SK-N-SH (cell line): Measurements from ENCODE around the gene PMVK. TPM values are rescaled to one million over a fixed set of nuclear protein-coding genes. Genes with fewer than 3 reads are reported as not detected.

Experiments
- CTCF ChIA-PET: fragments of 300-600, 350-600 bp; formaldehyde crosslinking; extraction: SDS; loops from one replicate; lab custom pipeline; 2021; lab: Yijun Ruan, JAX
- POLR2A ChIA-PET: fragments of 350-600 bp; sonication (Branson Sonifier 250); formaldehyde crosslinking; extraction: SDS; loops from one replicate; lab custom pipeline; 2020; ENCODE audit warnings: antibody characterized with exemption, inconsistent platforms; lab: Yijun Ruan, JAX
- DNase-seq: peaks from one replicate; pipeline ENCODE4 v3.0.0; 2012
- H2AFZ ChIP-seq: fragments of 200-600 bp; sonication (generic); 2 replicates; pipeline ENCODE4 v1.8.1; 2016; ENCODE audit warnings: antibody characterized with exemption, mild to moderate bottlenecking, low read depth
- H3F3A ChIP-seq: fragments of 200-600 bp; sonication (generic); replicated peaks from 2 replicates; pipeline ENCODE3; 2016; ENCODE audit warnings: antibody characterized with exemption, mild to moderate bottlenecking; ENCODE audit not compliant: insufficient read depth
- H3K27ac ChIP-seq, 2 experiments: fragments of 200-500 bp in 1 of 2; fragments of 200-600 bp in 1 of 2; sonication (Bioruptor generic) in 1 of 2; sonication (generic), shearing (Covaris generic) in 1 of 2; 2 replicates each; pipeline versions ENCODE4 v1.5.1 to v1.6.1; 2014 to 2016; ENCODE audit warnings: low read depth in 2 of 2, inconsistent platforms in 1 of 2, low read length in 1 of 2, mild to moderate bottlenecking in 1 of 2, mixed read lengths in 1 of 2
- H3K27me3 ChIP-seq: fragments of 200-600 bp; sonication (generic), shearing (Covaris generic); 2 replicates; pipeline ENCODE4 v1.6.1; 2016; ENCODE audit warnings: mixed run types; ENCODE audit not compliant: insufficient read depth
- H3K36me3 ChIP-seq, 2 experiments: fragments of 200-500 bp in 1 of 2; fragments of 200-600 bp in 1 of 2; sonication (Bioruptor generic) in 1 of 2; sonication (generic) in 1 of 2; replicated peaks in 1 of 2; 2 replicates each; pipeline versions ENCODE3 to v1.5.1; 2014 to 2016; ENCODE audit warnings: low read length in 1 of 2, mild to moderate bottlenecking in 1 of 2; ENCODE audit not compliant: insufficient read depth in 2 of 2, control insufficient read depth in 1 of 2
- H3K4me1 ChIP-seq, 2 experiments: fragments of 200-500 bp in 1 of 2; fragments of 200-600 bp in 1 of 2; sonication (Bioruptor generic) in 1 of 2; sonication (generic), shearing (Covaris generic) in 1 of 2; 2 replicates each; pipeline versions ENCODE4 v1.5.1 to v1.6.1; 2014 to 2016; ENCODE audit warnings: low read depth in 1 of 2, low read length in 1 of 2, mixed run types in 1 of 2; ENCODE audit not compliant: insufficient read depth in 2 of 2, control insufficient read depth in 1 of 2
- H3K4me2 ChIP-seq: fragments of 200-600 bp; sonication (generic), shearing (Covaris generic); 2 replicates; pipeline ENCODE4 v1.6.1; 2017; ENCODE audit warnings: mixed run types
- H3K4me3 ChIP-seq, 2 experiments: fragments of 200-500 bp in 1 of 2; fragments of 200-600 bp in 1 of 2; sonication (Bioruptor generic) in 1 of 2; sonication (generic), shearing (Covaris generic) in 1 of 2; 2 replicates each; pipeline versions ENCODE4 v1.5.1 to v1.8.1; 2014 to 2016; ENCODE audit warnings: low read depth in 2 of 2, inconsistent platforms in 1 of 2, low read length in 1 of 2, mild to moderate bottlenecking in 1 of 2, mixed read lengths in 1 of 2, moderate library complexity in 1 of 2
- H3K79me2 ChIP-seq: fragments of 200-600 bp; sonication (generic); 2 replicates; pipeline ENCODE4 v1.8.1; 2017; ENCODE audit warnings: mild to moderate bottlenecking; ENCODE audit not compliant: insufficient read depth
- H3K9ac ChIP-seq: fragments of 200-600 bp; sonication (generic); 2 replicates; pipeline ENCODE4 v1.6.1; 2017; ENCODE audit warnings: mixed run types
- H3K9me2 ChIP-seq: fragments of 200-600 bp; sonication (generic); 2 replicates; pipeline ENCODE4 v1.6.1; 2017; ENCODE audit warnings: mixed run types
- H3K9me3 ChIP-seq: fragments of 200-600 bp; sonication (generic); 2 replicates; pipeline ENCODE4 v1.6.1; 2017; ENCODE audit warnings: mixed run types, mild to moderate bottlenecking, moderate library complexity
- H4K20me1 ChIP-seq: fragments of 200-600 bp; sonication (generic); 2 replicates; pipeline ENCODE4 v1.6.1; 2017; ENCODE audit warnings: mild to moderate bottlenecking, mixed run types; ENCODE audit not compliant: insufficient read depth
- CHD2 ChIP-seq: fragments of 150-350 bp; IDR thresholded peaks from 2 replicates; pipeline ENCODE4 v1.6.1; 2018; ENCODE audit warnings: low read length; ENCODE audit not compliant: partially characterized antibody
- ELF1 ChIP-seq: IDR thresholded peaks from 2 replicates; pipeline ENCODE4 v1.4.0; 2012
- GATA2 ChIP-seq: sonication (generic); formaldehyde crosslinking; IDR thresholded peaks from 2 replicates; pipeline ENCODE4 v1.5.0; 2020; ENCODE audit warnings: mild to moderate bottlenecking, missing genetic modification reagents
- MXI1 ChIP-seq: IDR thresholded peaks from 2 replicates; pipeline ENCODE4 v1.6.1; 2012; ENCODE audit warnings: mild to moderate bottlenecking, low read depth, low read length, improper control_type of control experiment
- NFIC ChIP-seq: IDR thresholded peaks from 2 replicates; pipeline ENCODE4 v1.4.0; 2012; ENCODE audit warnings: borderline replicate concordance
- PBX3 ChIP-seq: IDR thresholded peaks from 2 replicates; pipeline ENCODE4; 2012
- POLR2AphosphoS5 ChIP-seq: IDR thresholded peaks from 2 replicates; pipeline ENCODE4 v1.6.1; 2012; ENCODE audit warnings: low read depth, low read length
- RAD21 ChIP-seq: IDR thresholded peaks from 2 replicates; pipeline ENCODE4 v1.6.1; 2012; ENCODE audit warnings: mild to moderate bottlenecking, low read length
- RCOR1 ChIP-seq: fragments of 150-350 bp; IDR thresholded peaks from 2 replicates; pipeline ENCODE4 v1.6.1; 2017; ENCODE audit warnings: antibody characterized with exemption, low read length
- RFX5 ChIP-seq: IDR thresholded peaks from 2 replicates; pipeline ENCODE4 v1.6.1; 2012; ENCODE audit warnings: mild to moderate bottlenecking, improper control_type of control experiment, low read length
- RXRA ChIP-seq: IDR thresholded peaks from 2 replicates; pipeline ENCODE4 v1.4.0; 2012; ENCODE audit warnings: low read depth, mild to moderate bottlenecking, borderline replicate concordance
- SMC3 ChIP-seq: IDR thresholded peaks from 2 replicates; pipeline ENCODE4 v1.6.1; 2012; ENCODE audit warnings: low read depth, low read length, improper control_type of control experiment
- TAF1 ChIP-seq: IDR thresholded peaks from 2 replicates; pipeline ENCODE4 v1.6.1; 2012; ENCODE audit warnings: low read depth, mild to moderate bottlenecking, low read length, moderate library complexity, borderline replicate concordance
- TCF12 ChIP-seq: IDR thresholded peaks from 2 replicates; pipeline ENCODE4 v1.4.0; 2012
- USF1 ChIP-seq: IDR thresholded peaks from 2 replicates; pipeline ENCODE4 v1.4.0; 2012; ENCODE audit warnings: low read depth, borderline replicate concordance
- YY1 ChIP-seq: IDR thresholded peaks from 2 replicates; pipeline ENCODE4 v1.4.0; 2012; ENCODE audit warnings: low read depth, mild to moderate bottlenecking
- WGBS: methylation state at CpG from one replicate; pipeline ENCODE4 v1.1.6; 2017; ENCODE audit warnings: low lambda C conversion rate; 5-methylcytosine and 5-hydroxymethylcytosine counted together
- polyA plus RNA-seq, 3 experiments: library from polyadenylated mRNA; depleted of rRNA; stranded (reverse); fragments of >200 nt; gene quantifications; 2 replicates each; pipeline ENCODE4 v1.2.3, GENCODE V29; 2012
- TF ChIP-seq, protein P1 (sequence below): fragments of 200-600 bp; sonication (generic); IDR thresholded peaks from 2 replicates; pipeline ENCODE4 v1.6.1; 2017; ENCODE audit warnings: antibody characterized with exemption, mild to moderate bottlenecking, moderate library complexity
- TF ChIP-seq, protein P2 (sequence below): IDR thresholded peaks from 2 replicates; pipeline ENCODE4 v1.4.0; 2012; ENCODE audit warnings: low read depth

PMVK gene
- polyA plus RNA-seq, 1 of the 3 experiments (the other 2 are of a cell fraction), result 59.6 TPM

- TF ChIP-seq SMC3, result no peak
- no peak for TF ChIP-seq USF1
- peak; percentile 75 for TF ChIP-seq ELF1
- TF ChIP-seq CHD2, result peak; percentile 96
- peak; percentile 56; the same call in 1 of the 2 replicates for TF ChIP-seq PBX3
- TF ChIP-seq POLR2AphosphoS5, result no peak
- TF ChIP-seq, protein P1, sequence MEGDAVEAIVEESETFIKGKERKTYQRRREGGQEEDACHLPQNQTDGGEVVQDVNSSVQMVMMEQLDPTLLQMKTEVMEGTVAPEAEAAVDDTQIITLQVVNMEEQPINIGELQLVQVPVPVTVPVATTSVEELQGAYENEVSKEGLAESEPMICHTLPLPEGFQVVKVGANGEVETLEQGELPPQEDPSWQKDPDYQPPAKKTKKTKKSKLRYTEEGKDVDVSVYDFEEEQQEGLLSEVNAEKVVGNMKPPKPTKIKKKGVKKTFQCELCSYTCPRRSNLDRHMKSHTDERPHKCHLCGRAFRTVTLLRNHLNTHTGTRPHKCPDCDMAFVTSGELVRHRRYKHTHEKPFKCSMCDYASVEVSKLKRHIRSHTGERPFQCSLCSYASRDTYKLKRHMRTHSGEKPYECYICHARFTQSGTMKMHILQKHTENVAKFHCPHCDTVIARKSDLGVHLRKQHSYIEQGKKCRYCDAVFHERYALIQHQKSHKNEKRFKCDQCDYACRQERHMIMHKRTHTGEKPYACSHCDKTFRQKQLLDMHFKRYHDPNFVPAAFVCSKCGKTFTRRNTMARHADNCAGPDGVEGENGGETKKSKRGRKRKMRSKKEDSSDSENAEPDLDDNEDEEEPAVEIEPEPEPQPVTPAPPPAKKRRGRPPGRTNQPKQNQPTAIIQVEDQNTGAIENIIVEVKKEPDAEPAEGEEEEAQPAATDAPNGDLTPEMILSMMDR, result no peak
- no peak for TF ChIP-seq GATA2 (CRISPR knock-in tag)
These were observed 37.7 kb upstream of the PMVK start, which contains the start of gene CKS1B (continued) for GRCh38 chr1:154974102-154974807.

DNA sequence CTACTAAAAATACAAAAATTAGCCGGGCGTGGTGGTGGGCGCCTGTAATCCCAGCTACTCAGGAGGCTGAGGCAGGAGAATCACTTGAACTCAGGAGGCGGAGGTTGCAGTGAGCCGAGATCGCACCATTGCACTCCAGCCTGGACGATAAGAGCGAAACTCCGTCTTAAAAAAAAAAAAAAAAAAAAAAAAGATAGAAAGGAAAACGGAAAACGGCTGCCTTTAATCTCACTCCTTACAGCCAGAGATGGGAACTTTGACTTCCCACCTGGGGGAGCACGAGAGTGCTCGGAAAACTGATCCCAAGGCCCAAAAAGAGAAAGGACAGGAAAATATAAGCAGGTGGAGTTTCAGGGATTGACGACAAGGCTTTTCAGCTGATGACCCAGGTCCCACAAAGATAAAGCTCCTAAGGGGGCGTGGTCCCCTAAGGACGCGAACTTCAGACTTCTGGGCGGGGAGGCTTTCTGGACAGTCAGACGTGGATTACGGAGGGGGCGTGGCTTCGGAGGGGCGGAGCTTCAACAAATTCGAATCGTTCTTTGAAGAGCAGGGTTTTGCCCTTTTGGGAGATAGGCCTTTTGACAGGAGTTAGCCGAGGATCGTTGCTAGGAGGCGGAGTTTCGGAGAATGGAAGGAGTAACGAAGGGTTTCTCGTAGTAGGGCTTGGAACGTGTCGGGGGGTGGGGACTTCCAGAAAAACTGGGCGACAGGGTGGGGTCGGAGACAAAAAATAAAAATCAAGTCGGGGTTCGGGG, 37.0 kb upstream of the PMVK start:
- TF ChIP-seq, protein P2, sequence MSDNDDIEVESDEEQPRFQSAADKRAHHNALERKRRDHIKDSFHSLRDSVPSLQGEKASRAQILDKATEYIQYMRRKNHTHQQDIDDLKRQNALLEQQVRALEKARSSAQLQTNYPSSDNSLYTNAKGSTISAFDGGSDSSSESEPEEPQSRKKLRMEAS, result peak; percentile 40; the same call in 1 of the 2 replicates
- peak; percentile 33 for TF ChIP-seq RAD21
- peak; percentile 14; the same call in 1 of the 2 replicates for TF ChIP-seq RCOR1
- peak; percentile 90 for TF ChIP-seq POLR2AphosphoS5
- TF ChIP-seq MXI1, result peak; percentile 37; the same call in 1 of the 2 replicates
- TF ChIP-seq TAF1, result peak; percentile 43; the same call in 1 of the 2 replicates
- TF ChIP-seq NFIC, result no peak
- TF ChIP-seq RFX5, result no peak
- TF ChIP-seq RXRA, result 0 out of 2 replicates have a peak, but pooled peaks have one; percentile 32
- no peak for TF ChIP-seq YY1
- TF ChIP-seq GATA2 (CRISPR knock-in tag), result peak; percentile 9
- no peak for TF ChIP-seq TCF12
- TF ChIP-seq, all 33 proteins: peak for 8

More for the DNA sequence above, 37.0 kb upstream of the PMVK start:
- Histone ChIP-seq H3K27ac (peak overlapping the region; percentile 97 to 99), H2AFZ (no peak overlapping the region), H3K4me3 (peak overlapping the region; percentile 67 to 79), H3K4me1 (peaks cover 27 to 61% of the 10 kb centered on the region in 2 experiments), H3K27me3 (no peaks in the 10 kb centered on the region), H3K36me3 (peaks cover 3 to 10% of the 10 kb centered on the region in 2 experiments), H3K9me2 (no peaks in the 10 kb centered on the region), H4K20me1 (peaks cover 10% of the 10 kb centered on the region; the same call in 1 of the 2 replicates), H3K79me2 (peaks cover 70% of the 10 kb centered on the region), H3K9me3 (no peaks in the 10 kb centered on the region), H3F3A (peaks cover 36% of the 10 kb centered on the region), H3K9ac (peak overlapping the region; percentile 88), H3K4me2 (peak overlapping the region; percentile 98)
- peak; percentile 75 for DNase-seq
- ChIA-PET CTCF (interaction anchor here (1.0 to 37.5 kb wide), 10 partner anchors 9 to 494 kb away, joined by 3 to 640 read pairs (median 6); partner anchors contain the start of genes FLAD1, LENEP and ZBTB7B), POLR2A (interaction anchor here (0.7 to 3.1 kb wide), 7 partner anchors 9 to 26 kb away, joined by 3 to 13 read pairs (median 3); partner anchors contain the start of genes FLAD1, LENEP, PBXIP1 and PYGO2)
- 5% methylated on average over 37 of the region's 37 CpGs for WGBS
